ENCODE measurements around the gene ACKR2. TPM values are rescaled to one million over a fixed set of nuclear protein-coding genes. Genes with fewer than 3 reads are reported as not detected.

ACKR2 gene
- total and polyA plus RNA-seq, 2 of the 13 experiments (the other 11 are each of a cell fraction or from before 2014, with no cell fraction given) = 1.1 to 1.9 TPM

DNA sequence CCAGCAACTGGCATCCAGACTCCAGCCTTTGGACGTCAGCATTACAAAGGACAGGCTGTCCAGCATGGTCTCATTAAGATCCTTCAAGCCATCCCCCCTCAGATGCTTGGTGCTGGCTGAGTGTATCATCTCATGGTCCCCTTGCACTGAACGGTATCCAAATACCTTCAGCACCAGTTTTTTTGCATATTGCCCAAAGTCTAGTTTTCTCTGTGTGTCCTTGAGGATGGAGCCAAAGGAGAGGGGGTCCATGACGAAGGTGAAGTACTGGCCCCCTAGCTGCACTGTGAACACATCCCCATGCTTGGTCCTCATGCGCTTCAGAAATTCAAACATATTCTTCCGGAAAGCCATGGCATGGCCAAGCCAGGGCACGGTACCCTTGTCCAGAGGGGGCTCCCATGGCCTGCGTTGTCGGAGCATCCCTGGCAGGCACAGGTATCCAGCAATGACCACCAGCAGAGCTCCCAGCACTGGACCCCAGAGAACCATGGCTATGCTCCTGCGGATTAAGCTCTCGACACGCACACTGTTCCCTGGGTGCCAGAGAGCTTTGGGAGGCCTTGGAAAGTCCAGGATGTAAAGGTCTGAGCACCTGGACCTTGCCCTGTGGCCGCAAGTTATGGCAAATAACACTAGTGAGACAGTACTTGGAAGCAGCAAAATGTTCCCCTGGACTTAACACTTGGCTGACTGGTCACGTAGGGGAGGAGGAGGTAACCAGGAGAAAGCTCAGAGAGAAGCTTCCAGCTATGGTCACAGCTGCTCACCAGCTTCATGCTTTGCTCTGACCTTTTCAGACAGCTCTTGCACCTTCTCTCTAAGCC lies 66.3 kb downstream of the ACKR2 start, which contains the start of gene CYP8B1 (continued):
- TF ChIP-seq, protein P1, sequence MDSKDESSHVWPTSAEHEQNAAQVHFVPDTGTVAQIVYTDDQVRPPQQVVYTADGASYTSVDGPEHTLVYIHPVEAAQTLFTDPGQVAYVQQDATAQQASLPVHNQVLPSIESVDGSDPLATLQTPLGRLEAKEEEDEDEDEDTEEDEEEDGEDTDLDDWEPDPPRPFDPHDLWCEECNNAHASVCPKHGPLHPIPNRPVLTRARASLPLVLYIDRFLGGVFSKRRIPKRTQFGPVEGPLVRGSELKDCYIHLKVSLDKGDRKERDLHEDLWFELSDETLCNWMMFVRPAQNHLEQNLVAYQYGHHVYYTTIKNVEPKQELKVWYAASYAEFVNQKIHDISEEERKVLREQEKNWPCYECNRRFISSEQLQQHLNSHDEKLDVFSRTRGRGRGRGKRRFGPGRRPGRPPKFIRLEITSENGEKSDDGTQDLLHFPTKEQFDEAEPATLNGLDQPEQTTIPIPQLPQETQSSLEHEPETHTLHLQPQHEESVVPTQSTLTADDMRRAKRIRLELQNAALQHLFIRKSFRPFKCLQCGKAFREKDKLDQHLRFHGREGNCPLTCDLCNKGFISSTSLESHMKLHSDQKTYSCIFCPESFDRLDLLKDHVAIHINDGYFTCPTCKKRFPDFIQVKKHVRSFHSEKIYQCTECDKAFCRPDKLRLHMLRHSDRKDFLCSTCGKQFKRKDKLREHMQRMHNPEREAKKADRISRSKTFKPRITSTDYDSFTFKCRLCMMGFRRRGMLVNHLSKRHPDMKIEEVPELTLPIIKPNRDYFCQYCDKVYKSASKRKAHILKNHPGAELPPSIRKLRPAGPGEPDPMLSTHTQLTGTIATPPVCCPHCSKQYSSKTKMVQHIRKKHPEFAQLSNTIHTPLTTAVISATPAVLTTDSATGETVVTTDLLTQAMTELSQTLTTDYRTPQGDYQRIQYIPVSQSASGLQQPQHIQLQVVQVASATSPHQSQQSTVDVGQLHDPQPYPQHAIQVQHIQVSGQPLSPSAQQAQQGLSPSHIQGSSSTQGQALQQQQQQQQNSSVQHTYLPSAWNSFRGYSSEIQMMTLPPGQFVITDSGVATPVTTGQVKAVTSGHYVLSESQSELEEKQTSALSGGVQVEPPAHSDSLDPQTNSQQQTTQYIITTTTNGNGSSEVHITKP (CRISPR knock-in tag; IDR thresholded peaks at IDR 0.05; ENCODE audit: low read depth) = peak; percentile 44
- TF ChIP-seq, protein P2, sequence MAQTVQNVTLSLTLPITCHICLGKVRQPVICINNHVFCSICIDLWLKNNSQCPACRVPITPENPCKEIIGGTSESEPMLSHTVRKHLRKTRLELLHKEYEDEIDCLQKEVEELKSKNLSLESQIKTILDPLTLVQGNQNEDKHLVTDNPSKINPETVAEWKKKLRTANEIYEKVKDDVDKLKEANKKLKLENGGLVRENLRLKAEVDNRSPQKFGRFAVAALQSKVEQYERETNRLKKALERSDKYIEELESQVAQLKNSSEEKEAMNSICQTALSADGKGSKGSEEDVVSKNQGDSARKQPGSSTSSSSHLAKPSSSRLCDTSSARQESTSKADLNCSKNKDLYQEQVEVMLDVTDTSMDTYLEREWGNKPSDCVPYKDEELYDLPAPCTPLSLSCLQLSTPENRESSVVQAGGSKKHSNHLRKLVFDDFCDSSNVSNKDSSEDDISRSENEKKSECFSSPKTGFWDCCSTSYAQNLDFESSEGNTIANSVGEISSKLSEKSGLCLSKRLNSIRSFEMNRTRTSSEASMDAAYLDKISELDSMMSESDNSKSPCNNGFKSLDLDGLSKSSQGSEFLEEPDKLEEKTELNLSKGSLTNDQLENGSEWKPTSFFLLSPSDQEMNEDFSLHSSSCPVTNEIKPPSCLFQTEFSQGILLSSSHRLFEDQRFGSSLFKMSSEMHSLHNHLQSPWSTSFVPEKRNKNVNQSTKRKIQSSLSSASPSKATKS (CRISPR knock-in tag; IDR thresholded peaks at IDR 0.05) = no peak
- TF ChIP-seq SNAPC2 (CRISPR knock-in tag; IDR thresholded peaks at IDR 0.05) (peak; percentile 41; the same call in 1 of the 2 replicates), RXRB (CRISPR knock-in tag; IDR thresholded peaks at IDR 0.05; ENCODE audit: borderline replicate concordance) (peak; percentile 88; the same call in 1 of the 2 replicates), ZNF260 (CRISPR knock-in tag; IDR thresholded peaks at IDR 0.05; ENCODE audit: borderline replicate concordance, low read depth) (no peak), NBN (conservative IDR thresholded peaks at IDR 0.05) (no peak)
- TF ChIP-seq, protein P3, sequence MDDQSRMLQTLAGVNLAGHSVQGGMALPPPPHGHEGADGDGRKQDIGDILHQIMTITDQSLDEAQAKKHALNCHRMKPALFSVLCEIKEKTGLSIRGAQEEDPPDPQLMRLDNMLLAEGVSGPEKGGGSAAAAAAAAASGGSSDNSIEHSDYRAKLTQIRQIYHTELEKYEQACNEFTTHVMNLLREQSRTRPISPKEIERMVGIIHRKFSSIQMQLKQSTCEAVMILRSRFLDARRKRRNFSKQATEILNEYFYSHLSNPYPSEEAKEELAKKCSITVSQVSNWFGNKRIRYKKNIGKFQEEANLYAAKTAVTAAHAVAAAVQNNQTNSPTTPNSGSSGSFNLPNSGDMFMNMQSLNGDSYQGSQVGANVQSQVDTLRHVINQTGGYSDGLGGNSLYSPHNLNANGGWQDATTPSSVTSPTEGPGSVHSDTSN (CRISPR knock-in tag; IDR thresholded peaks at IDR 0.05; ENCODE audit: borderline replicate concordance) = no peak
- TF ChIP-seq, protein P4, sequence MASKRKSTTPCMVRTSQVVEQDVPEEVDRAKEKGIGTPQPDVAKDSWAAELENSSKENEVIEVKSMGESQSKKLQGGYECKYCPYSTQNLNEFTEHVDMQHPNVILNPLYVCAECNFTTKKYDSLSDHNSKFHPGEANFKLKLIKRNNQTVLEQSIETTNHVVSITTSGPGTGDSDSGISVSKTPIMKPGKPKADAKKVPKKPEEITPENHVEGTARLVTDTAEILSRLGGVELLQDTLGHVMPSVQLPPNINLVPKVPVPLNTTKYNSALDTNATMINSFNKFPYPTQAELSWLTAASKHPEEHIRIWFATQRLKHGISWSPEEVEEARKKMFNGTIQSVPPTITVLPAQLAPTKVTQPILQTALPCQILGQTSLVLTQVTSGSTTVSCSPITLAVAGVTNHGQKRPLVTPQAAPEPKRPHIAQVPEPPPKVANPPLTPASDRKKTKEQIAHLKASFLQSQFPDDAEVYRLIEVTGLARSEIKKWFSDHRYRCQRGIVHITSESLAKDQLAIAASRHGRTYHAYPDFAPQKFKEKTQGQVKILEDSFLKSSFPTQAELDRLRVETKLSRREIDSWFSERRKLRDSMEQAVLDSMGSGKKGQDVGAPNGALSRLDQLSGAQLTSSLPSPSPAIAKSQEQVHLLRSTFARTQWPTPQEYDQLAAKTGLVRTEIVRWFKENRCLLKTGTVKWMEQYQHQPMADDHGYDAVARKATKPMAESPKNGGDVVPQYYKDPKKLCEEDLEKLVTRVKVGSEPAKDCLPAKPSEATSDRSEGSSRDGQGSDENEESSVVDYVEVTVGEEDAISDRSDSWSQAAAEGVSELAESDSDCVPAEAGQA (IDR thresholded peaks at IDR 0.05; ENCODE audit: low read depth) = no peak; the same call in 1 of the 2 replicates
- TF ChIP-seq, protein P4 (CRISPR knock-in tag; IDR thresholded peaks at IDR 0.05; ENCODE audit: borderline replicate concordance) = no peak
- TF ChIP-seq, protein P5, sequence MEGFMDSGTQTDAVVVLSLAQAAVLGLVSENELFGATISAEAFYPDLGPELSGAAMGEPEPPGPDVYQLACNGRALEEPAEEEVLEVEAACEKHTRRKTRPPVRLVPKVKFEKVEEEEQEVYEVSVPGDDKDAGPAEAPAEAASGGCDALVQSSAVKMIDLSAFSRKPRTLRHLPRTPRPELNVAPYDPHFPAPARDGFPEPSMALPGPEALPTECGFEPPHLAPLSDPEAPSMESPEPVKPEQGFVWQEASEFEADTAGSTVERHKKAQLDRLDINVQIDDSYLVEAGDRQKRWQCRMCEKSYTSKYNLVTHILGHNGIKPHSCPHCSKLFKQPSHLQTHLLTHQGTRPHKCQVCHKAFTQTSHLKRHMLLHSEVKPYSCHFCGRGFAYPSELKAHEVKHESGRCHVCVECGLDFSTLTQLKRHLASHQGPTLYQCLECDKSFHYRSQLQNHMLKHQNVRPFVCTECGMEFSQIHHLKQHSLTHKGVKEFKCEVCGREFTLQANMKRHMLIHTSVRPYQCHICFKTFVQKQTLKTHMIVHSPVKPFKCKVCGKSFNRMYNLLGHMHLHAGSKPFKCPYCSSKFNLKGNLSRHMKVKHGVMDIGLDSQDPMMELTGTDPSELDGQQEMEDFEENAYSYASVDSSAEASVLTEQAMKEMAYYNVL (CRISPR knock-in tag; IDR thresholded peaks at IDR 0.05; ENCODE audit: borderline replicate concordance) = peak; percentile 70; the same call in 1 of the 2 replicates
- TF ChIP-seq, protein P6, sequence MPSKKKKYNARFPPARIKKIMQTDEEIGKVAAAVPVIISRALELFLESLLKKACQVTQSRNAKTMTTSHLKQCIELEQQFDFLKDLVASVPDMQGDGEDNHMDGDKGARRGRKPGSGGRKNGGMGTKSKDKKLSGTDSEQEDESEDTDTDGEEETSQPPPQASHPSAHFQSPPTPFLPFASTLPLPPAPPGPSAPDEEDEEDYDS (CRISPR knock-in tag; IDR thresholded peaks at IDR 0.05) = no peak; the same call in 1 of the 2 replicates
